Vagina (tissue), 2 donors: ENCODE measurements around the gene KANK3.
"Not testable (repeated sequence)": the region's sequence is repeated elsewhere in the genome, so short reads cannot be mapped to it uniquely, and the experiment has no call there.

Experiments
- POLR2A ChIP-seq, 2 donors: fragments of 450-650 bp; IDR thresholded peaks; one replicate each; pipeline ENCODE4 v1.6.1; 2017; ENCODE audit warnings: antibody characterized with exemption in 2 of 2, mild to moderate bottlenecking in 2 of 2, moderate library complexity in 2 of 2
- POLR2AphosphoS5 ChIP-seq, 2 donors: sonication (generic); formaldehyde crosslinking; IDR thresholded peaks; one replicate each; pipeline ENCODE4 v1.9.0; 2017; ENCODE audit warnings: antibody characterized with exemption in 2 of 2, mild to moderate bottlenecking in 2 of 2, low read depth in 1 of 2; ENCODE audit not compliant: insufficient read depth in 1 of 2
- TF ChIP-seq, protein P1 (sequence below), 3 experiments: fragments of 450-650 bp in 2 of 3; fragments of 200-600 bp in 1 of 3; sonication (generic) in 1 of 3; IDR thresholded peaks; one replicate each; pipeline ENCODE4 v1.5.1; 2017 to 2019; ENCODE audit warnings: antibody characterized with exemption in 3 of 3, mild to moderate bottlenecking in 2 of 3, moderate library complexity in 2 of 3

DNA sequence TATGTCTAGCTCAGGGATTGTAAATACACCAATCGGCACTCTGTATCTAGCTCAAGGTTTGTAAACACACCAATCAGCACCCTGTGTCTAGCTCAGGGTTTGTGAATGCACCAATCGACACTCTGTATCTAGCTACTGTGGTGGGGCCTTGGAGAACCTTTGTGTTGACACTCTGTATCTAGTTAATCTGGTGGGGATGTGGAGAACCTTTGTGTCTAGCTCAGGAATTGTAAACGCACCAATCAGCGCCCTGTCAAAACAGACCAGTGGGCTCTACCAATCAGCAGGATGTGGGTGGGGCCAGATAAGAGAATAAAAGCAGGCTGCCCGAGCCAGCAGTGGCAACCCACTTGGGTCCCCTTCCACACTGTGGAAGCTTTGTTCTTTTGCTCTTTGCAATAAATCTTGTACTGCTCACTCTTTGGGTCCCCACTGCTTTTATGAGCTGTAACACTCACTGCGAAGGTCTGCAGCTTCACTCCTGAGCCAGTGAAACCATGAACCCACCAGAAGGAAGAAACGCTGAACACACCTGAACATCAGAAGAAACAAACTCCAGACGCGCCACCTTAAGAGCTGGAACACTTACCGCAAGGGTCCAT, 33.4 kb upstream of the KANK3 start:
- TF ChIP-seq, protein P1, sequence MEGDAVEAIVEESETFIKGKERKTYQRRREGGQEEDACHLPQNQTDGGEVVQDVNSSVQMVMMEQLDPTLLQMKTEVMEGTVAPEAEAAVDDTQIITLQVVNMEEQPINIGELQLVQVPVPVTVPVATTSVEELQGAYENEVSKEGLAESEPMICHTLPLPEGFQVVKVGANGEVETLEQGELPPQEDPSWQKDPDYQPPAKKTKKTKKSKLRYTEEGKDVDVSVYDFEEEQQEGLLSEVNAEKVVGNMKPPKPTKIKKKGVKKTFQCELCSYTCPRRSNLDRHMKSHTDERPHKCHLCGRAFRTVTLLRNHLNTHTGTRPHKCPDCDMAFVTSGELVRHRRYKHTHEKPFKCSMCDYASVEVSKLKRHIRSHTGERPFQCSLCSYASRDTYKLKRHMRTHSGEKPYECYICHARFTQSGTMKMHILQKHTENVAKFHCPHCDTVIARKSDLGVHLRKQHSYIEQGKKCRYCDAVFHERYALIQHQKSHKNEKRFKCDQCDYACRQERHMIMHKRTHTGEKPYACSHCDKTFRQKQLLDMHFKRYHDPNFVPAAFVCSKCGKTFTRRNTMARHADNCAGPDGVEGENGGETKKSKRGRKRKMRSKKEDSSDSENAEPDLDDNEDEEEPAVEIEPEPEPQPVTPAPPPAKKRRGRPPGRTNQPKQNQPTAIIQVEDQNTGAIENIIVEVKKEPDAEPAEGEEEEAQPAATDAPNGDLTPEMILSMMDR (IDR thresholded peaks at IDR 0.05): not testable (repeated sequence)
- TF ChIP-seq POLR2A (IDR thresholded peaks at IDR 0.05); POLR2AphosphoS5 (IDR thresholded peaks at IDR 0.05; ENCODE audit: insufficient read depth in 1 of 2, low read depth in 1 of 2): not testable (repeated sequence)
